ENCODE measurements around the gene CST5. TPM values are rescaled to one million over a fixed set of nuclear protein-coding genes. Genes with fewer than 3 reads are reported as not detected.

CST5 gene
- total and polyA plus RNA-seq, 2 experiments from 2014 or later = not detected

DNA sequence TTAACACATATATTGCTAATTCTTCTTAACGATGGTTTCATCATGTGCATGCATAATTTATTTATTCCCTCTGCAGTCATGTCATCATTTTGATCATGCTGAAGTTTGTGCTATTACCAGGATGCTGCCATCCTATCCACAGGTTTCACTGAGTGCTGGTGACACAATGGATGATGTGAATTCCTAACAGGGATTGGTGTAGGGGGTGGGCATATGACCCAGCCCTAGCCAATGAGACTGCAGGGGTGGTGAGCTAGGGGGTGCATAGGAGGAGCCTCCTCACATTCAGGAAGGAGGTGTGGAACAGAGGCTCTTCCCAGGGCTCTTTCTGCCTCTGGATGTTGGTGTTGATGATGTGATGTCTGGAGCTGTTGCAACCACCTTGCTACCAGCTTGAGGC, 7.5 kb downstream of the CST5 start:
- Histone ChIP-seq H3K9me2 (ENCODE audit: insufficient read depth) (no peaks in the 10 kb centered on the region; the same call in 1 of the 2 replicates), H3K27ac (ENCODE audit: low read depth) (no peak overlapping the region), H3K27me3 (ENCODE audit: insufficient read depth) (no peaks in the 10 kb centered on the region), H4K20me1 (replicated peaks; ENCODE audit: insufficient read depth) (no peaks in the 10 kb centered on the region), H3K4me1 (ENCODE audit: insufficient read depth) (peaks cover 41% of the 10 kb centered on the region), H2AFZ (no peak overlapping the region), H3F3A (replicated peaks; ENCODE audit: low read depth) (no peaks in the 10 kb centered on the region), H3K36me3 (ENCODE audit: insufficient read depth) (no peaks in the 10 kb centered on the region), H3K79me2 (replicated peaks; ENCODE audit: insufficient read depth) (no peaks in the 10 kb centered on the region), H3K4me2 (no peak overlapping the region), H3K4me3 (no peak overlapping the region)
- ATAC-seq = no peak
- Mint-ChIP-seq H3K4me3 (no peak overlapping the region), H3K36me3 (ENCODE audit: low read depth) (no peaks in the 10 kb centered on the region), H3K9me3 (no peaks in the 10 kb centered on the region; the same call in 2 of the 3 replicates), H3K4me1 (peaks cover 57% of the 10 kb centered on the region), H3K27me3 (ENCODE audit: insufficient read depth, low read depth, poor library complexity) (peaks cover 6% of the 10 kb centered on the region), H3K27ac (0 out of 2 replicates have a peak overlapping the region, but pooled peaks have one; percentile 34)
- no peak for TF ChIP-seq ETS1 (IDR thresholded peaks at IDR 0.05)
- no peak for TF ChIP-seq EZH2phosphoT487 (IDR thresholded peaks at IDR 0.05; ENCODE audit: unreplicated experiment)
- TF ChIP-seq, protein P1, sequence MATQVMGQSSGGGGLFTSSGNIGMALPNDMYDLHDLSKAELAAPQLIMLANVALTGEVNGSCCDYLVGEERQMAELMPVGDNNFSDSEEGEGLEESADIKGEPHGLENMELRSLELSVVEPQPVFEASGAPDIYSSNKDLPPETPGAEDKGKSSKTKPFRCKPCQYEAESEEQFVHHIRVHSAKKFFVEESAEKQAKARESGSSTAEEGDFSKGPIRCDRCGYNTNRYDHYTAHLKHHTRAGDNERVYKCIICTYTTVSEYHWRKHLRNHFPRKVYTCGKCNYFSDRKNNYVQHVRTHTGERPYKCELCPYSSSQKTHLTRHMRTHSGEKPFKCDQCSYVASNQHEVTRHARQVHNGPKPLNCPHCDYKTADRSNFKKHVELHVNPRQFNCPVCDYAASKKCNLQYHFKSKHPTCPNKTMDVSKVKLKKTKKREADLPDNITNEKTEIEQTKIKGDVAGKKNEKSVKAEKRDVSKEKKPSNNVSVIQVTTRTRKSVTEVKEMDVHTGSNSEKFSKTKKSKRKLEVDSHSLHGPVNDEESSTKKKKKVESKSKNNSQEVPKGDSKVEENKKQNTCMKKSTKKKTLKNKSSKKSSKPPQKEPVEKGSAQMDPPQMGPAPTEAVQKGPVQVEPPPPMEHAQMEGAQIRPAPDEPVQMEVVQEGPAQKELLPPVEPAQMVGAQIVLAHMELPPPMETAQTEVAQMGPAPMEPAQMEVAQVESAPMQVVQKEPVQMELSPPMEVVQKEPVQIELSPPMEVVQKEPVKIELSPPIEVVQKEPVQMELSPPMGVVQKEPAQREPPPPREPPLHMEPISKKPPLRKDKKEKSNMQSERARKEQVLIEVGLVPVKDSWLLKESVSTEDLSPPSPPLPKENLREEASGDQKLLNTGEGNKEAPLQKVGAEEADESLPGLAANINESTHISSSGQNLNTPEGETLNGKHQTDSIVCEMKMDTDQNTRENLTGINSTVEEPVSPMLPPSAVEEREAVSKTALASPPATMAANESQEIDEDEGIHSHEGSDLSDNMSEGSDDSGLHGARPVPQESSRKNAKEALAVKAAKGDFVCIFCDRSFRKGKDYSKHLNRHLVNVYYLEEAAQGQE (IDR thresholded peaks at IDR 0.05; ENCODE audit: unreplicated experiment) = no peak
- no peak for TF ChIP-seq EZH2 (IDR thresholded peaks at IDR 0.05; ENCODE audit: low read depth, unreplicated experiment)
- DNase-seq (ENCODE audit: low spot score) = no peak

DNA sequence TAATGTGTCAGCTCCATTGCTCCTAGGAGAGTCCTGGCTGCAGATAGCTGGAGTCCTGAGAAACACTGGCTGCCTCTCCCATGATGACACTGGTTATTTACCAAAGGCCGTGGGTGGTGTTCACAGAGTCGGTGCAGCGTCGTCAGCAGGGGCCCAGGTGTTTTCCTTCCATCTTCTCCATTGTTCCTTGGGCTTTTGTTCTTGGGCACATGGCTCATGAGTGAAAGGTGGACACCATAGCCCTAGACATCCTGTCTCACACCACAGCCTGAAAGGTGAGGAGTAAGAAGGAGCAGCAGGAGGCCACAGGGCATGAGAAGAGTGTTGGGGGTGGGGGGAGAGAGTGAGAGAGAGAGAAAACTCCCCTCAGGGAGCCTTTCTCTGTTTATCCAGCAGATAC, 9.1 kb downstream of the CST5 start:
- Histone ChIP-seq H3K9me2 (ENCODE audit: insufficient read depth) (no peaks in the 10 kb centered on the region; the same call in 1 of the 2 replicates), H2AFZ (peak overlapping the region; percentile 78; the same call in 1 of the 2 replicates), H3K36me3 (ENCODE audit: insufficient read depth) (no peaks in the 10 kb centered on the region), H3K27me3 (ENCODE audit: insufficient read depth) (no peaks in the 10 kb centered on the region), H3K4me2 (0 out of 2 replicates have a peak overlapping the region, but pooled peaks have one; percentile 40), H3F3A (replicated peaks; ENCODE audit: low read depth) (no peaks in the 10 kb centered on the region), H3K4me3 (no peak overlapping the region), H3K27ac (ENCODE audit: low read depth) (no peak overlapping the region), H3K79me2 (replicated peaks; ENCODE audit: insufficient read depth) (no peaks in the 10 kb centered on the region), H3K4me1 (ENCODE audit: insufficient read depth) (peaks cover 51% of the 10 kb centered on the region), H4K20me1 (replicated peaks; ENCODE audit: insufficient read depth) (no peaks in the 10 kb centered on the region)
- Mint-ChIP-seq H3K27ac (peak overlapping the region; percentile 74; the same call in 1 of the 2 replicates), H3K4me3 (no peak overlapping the region), H3K9me3 (no peaks in the 10 kb centered on the region; the same call in 2 of the 3 replicates), H3K4me1 (peaks cover 68% of the 10 kb centered on the region), H3K27me3 (ENCODE audit: insufficient read depth, low read depth, poor library complexity) (peaks cover 13% of the 10 kb centered on the region), H3K36me3 (ENCODE audit: low read depth) (no peaks in the 10 kb centered on the region)
- TF ChIP-seq, protein P1 (IDR thresholded peaks at IDR 0.05; ENCODE audit: unreplicated experiment) = no peak
- TF ChIP-seq CREB1 (CRISPR knock-in tag; IDR thresholded peaks at IDR 0.05; ENCODE audit: low read depth) = no peak
- TF ChIP-seq POLR2AphosphoS5 (IDR thresholded peaks at IDR 0.05; ENCODE audit: low read depth) = no peak
- TF ChIP-seq NANOG (IDR thresholded peaks at IDR 0.05; ENCODE audit: borderline replicate concordance) = no peak
- TF ChIP-seq ZNF331 (CRISPR knock-in tag; IDR thresholded peaks at IDR 0.05; ENCODE audit: low read depth) = no peak
- peak; percentile 37; the same call in 2 of the 3 replicates for ATAC-seq
- DNase-seq (ENCODE audit: low spot score) = peak; percentile 15
